WTC11 (cell line): Measurements from ENCODE around the gene KCNC3. TPM values are rescaled to one million over a fixed set of nuclear protein-coding genes. Genes with fewer than 3 reads are reported as not detected.

Experiments
- ATF1 ChIP-seq: sonication (generic); formaldehyde crosslinking; IDR thresholded peaks from 2 replicates; pipeline ENCODE4 v1.8.1; 2023; ENCODE audit warnings: mild to moderate bottlenecking, moderate library complexity, missing genetic modification reagents
- CBFB ChIP-seq: sonication (generic); formaldehyde crosslinking; IDR thresholded peaks from 2 replicates; pipeline ENCODE4 v1.8.1; 2022; ENCODE audit warnings: mild to moderate bottlenecking, low read depth, missing genetic modification reagents
- CREB1 ChIP-seq: sonication (generic); formaldehyde crosslinking; IDR thresholded peaks from 2 replicates; pipeline ENCODE4 v1.8.0; 2023; ENCODE audit warnings: mild to moderate bottlenecking, missing genetic modification reagents
- ELF4 ChIP-seq: sonication (generic); formaldehyde crosslinking; IDR thresholded peaks from 2 replicates; pipeline ENCODE4 v1.8.1; 2022; ENCODE audit warnings: low read depth, mild to moderate bottlenecking, moderate library complexity, missing genetic modification reagents
- ESRRA ChIP-seq: sonication (generic); formaldehyde crosslinking; IDR thresholded peaks from 2 replicates; pipeline ENCODE4 v1.8.1; 2022; ENCODE audit warnings: mild to moderate bottlenecking, missing genetic modification reagents, borderline replicate concordance
- FOXJ3 ChIP-seq: sonication (generic); formaldehyde crosslinking; IDR thresholded peaks from 2 replicates; pipeline ENCODE4 v1.9.0; 2021; ENCODE audit warnings: missing genetic modification reagents, mild to moderate bottlenecking, borderline replicate concordance
- FOXP1 ChIP-seq: sonication (generic); formaldehyde crosslinking; IDR thresholded peaks from 2 replicates; pipeline ENCODE4 v1.8.0; 2022; ENCODE audit warnings: missing genetic modification reagents, mild to moderate bottlenecking, moderate library complexity, borderline replicate concordance
- GTF2I ChIP-seq: fragments of 250-450 bp; sonication (Bioruptor Pico); conservative IDR thresholded peaks from 2 replicates; pipeline ENCODE4 v1.4.0; 2021; ENCODE audit warnings: mild to moderate bottlenecking
- IRF2 ChIP-seq: sonication (generic); formaldehyde crosslinking; IDR thresholded peaks from 2 replicates; pipeline ENCODE4 v1.8.0; 2022; ENCODE audit warnings: low read depth, missing genetic modification reagents, borderline replicate concordance
- JAZF1 ChIP-seq: fragments of 250-450 bp; sonication (Bioruptor Pico); IDR thresholded peaks from 2 replicates; pipeline ENCODE4 v1.9.0; 2021; ENCODE audit warnings: moderate library complexity, mild to moderate bottlenecking, inconsistent platforms
- JUN ChIP-seq: sonication (generic); formaldehyde crosslinking; IDR thresholded peaks from 2 replicates; pipeline ENCODE4 v1.8.0; 2023; ENCODE audit warnings: mild to moderate bottlenecking, missing genetic modification reagents
- NFATC4 ChIP-seq: fragments of 250-450 bp; sonication (Bioruptor Pico); IDR thresholded peaks from 2 replicates; pipeline ENCODE4 v1.9.0; 2021; ENCODE audit warnings: mild to moderate bottlenecking
- NFYB ChIP-seq: sonication (generic); formaldehyde crosslinking; conservative IDR thresholded peaks from 2 replicates; pipeline ENCODE4 v1.8.0; 2022; ENCODE audit warnings: low read depth, missing genetic modification reagents
- NR2C2 ChIP-seq: sonication (generic); formaldehyde crosslinking; IDR thresholded peaks from 2 replicates; pipeline ENCODE4 v1.8.0; 2022; ENCODE audit warnings: mild to moderate bottlenecking, missing genetic modification reagents
- RELA ChIP-seq: sonication (generic); formaldehyde crosslinking; IDR thresholded peaks from 2 replicates; pipeline ENCODE4 v1.8.1; 2022; ENCODE audit warnings: missing genetic modification reagents, mild to moderate bottlenecking, borderline replicate concordance
- SOX15 ChIP-seq: fragments of 250-450 bp; sonication (Bioruptor Pico); IDR thresholded peaks from 2 replicates; pipeline ENCODE4 v1.9.0; 2021; ENCODE audit warnings: mild to moderate bottlenecking
- TP53 ChIP-seq: sonication (generic); formaldehyde crosslinking; IDR thresholded peaks from 2 replicates; pipeline ENCODE4 v1.8.1; 2023; ENCODE audit warnings: mild to moderate bottlenecking, missing genetic modification reagents
- ZNF121 ChIP-seq: sonication (generic); formaldehyde crosslinking; IDR thresholded peaks from 2 replicates; pipeline ENCODE4 v1.8.0; 2023; ENCODE audit warnings: missing genetic modification reagents
- ZNF138 ChIP-seq: sonication (generic); formaldehyde crosslinking; conservative IDR thresholded peaks from 2 replicates; pipeline ENCODE4 v1.8.1; 2022; ENCODE audit warnings: mild to moderate bottlenecking, moderate library complexity, missing genetic modification reagents
- ZNF219 ChIP-seq: sonication (generic); formaldehyde crosslinking; IDR thresholded peaks from 2 replicates; pipeline ENCODE4 v1.8.0; 2023; ENCODE audit warnings: missing genetic modification reagents, mild to moderate bottlenecking, borderline replicate concordance
- ZNF263 ChIP-seq: sonication (generic); formaldehyde crosslinking; IDR thresholded peaks from 2 replicates; pipeline ENCODE4 v1.8.1; 2022; ENCODE audit warnings: low read depth, mild to moderate bottlenecking, moderate library complexity, missing genetic modification reagents
- ZNF396 ChIP-seq: fragments of 250-450 bp; sonication (Bioruptor Pico); IDR thresholded peaks from 2 replicates; pipeline ENCODE4 v1.8.0; 2021; ENCODE audit warnings: mild to moderate bottlenecking, moderate library complexity, borderline replicate concordance
- ZNF416 ChIP-seq: fragments of 250-450 bp; sonication (Bioruptor Pico); IDR thresholded peaks from 2 replicates; pipeline ENCODE4 v1.9.0; 2021; ENCODE audit warnings: mild to moderate bottlenecking, inconsistent platforms
- ZNF423 ChIP-seq: fragments of 250-450 bp; sonication (Bioruptor Pico); IDR thresholded peaks from 2 replicates; pipeline ENCODE4 v2.1.2; 2022; ENCODE audit warnings: mild to moderate bottlenecking, moderate library complexity
- total RNA-seq: library from RNA; stranded (reverse); gene quantifications from 3 replicates; pipeline ENCODE4 v1.2.3, GENCODE V29; 2021
- TF ChIP-seq, protein P1 (sequence below): sonication (generic); formaldehyde crosslinking; IDR thresholded peaks from 2 replicates; pipeline ENCODE4 v1.8.1; 2023; ENCODE audit warnings: mild to moderate bottlenecking, moderate library complexity, missing genetic modification reagents
- TF ChIP-seq, protein P2 (sequence below): fragments of 250-450 bp; sonication (Bioruptor Pico); IDR thresholded peaks from 2 replicates; pipeline ENCODE4 v1.9.0; 2021; ENCODE audit warnings: moderate library complexity, mild to moderate bottlenecking, inconsistent platforms, borderline replicate concordance
- TF ChIP-seq, protein P3 (sequence below): sonication (generic); formaldehyde crosslinking; IDR thresholded peaks from 2 replicates; pipeline ENCODE4 v1.8.0; 2023; ENCODE audit warnings: missing genetic modification reagents, mild to moderate bottlenecking, borderline replicate concordance
- TF ChIP-seq, protein P4 (sequence below): sonication (generic); formaldehyde crosslinking; IDR thresholded peaks from 2 replicates; pipeline ENCODE4 v1.8.0; 2022; ENCODE audit warnings: mild to moderate bottlenecking, missing genetic modification reagents
- TF ChIP-seq, protein P5 (sequence below): sonication (generic); formaldehyde crosslinking; IDR thresholded peaks from 2 replicates; pipeline ENCODE4 v1.8.1; 2022; ENCODE audit warnings: mild to moderate bottlenecking, missing genetic modification reagents, moderate library complexity, borderline replicate concordance
- TF ChIP-seq, protein P6 (sequence below): sonication (generic); formaldehyde crosslinking; IDR thresholded peaks from 2 replicates; pipeline ENCODE4 v1.8.1; 2022; ENCODE audit warnings: mild to moderate bottlenecking, moderate library complexity, missing genetic modification reagents

The KCNC3 gene
- total RNA-seq, 1 experiment from 2014 or later = 8.5 TPM

DNA sequence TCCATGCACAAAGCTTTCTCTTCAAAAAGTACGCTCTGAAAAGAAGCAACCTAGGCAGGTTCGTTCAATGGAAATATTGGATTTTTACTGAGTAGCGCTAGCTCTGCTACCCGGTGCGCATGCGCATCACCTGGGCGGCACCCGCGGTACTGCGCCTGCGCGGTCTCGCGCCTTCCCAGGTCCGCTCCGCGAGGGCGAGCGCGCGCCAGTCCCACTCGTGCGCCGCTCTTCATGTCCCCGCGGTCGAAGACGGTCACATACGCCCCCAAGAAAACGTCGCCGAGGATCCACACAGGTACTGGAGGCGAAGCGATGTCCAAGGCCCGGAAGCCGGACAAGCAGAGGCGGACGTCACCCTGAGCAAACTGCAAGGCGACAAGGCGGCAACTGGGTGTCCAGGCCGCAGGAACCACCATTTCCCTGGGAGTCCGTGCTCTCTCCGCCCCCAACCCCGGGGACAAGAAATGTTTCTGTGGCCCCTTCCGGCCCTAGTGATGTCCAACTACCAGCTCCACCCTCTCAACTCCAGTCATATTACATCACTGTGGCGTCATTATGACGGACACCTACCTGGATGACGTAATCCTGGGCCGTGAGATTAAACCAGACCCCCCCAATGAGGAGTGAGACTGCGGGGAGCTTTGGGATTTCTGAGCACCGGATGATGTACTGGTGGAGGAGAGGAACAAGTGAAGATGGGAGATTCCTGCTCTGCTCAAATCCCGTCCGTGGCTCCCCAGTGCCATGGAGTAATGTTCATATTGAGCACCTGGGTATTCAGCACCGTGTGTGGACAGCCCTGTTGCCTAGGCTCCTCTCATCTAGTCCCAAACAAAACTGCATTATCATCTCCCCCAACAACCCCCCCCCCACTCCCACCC, 4.8 kb upstream of the KCNC3 start (continued):
- TF ChIP-seq, protein P1, sequence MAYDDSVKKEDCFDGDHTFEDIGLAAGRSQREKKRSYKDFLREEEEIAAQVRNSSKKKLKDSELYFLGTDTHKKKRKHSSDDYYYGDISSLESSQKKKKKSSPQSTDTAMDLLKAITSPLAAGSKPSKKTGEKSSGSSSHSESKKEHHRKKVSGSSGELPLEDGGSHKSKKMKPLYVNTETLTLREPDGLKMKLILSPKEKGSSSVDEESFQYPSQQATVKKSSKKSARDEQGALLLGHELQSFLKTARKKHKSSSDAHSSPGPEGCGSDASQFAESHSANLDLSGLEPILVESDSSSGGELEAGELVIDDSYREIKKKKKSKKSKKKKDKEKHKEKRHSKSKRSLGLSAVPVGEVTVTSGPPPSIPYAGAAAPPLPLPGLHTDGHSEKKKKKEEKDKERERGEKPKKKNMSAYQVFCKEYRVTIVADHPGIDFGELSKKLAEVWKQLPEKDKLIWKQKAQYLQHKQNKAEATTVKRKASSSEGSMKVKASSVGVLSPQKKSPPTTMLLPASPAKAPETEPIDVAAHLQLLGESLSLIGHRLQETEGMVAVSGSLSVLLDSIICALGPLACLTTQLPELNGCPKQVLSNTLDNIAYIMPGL (CRISPR knock-in tag) = no peak
- peak; percentile 88; the same call in 1 of the 2 replicates for TF ChIP-seq JUN (CRISPR knock-in tag)
- TF ChIP-seq, protein P2, sequence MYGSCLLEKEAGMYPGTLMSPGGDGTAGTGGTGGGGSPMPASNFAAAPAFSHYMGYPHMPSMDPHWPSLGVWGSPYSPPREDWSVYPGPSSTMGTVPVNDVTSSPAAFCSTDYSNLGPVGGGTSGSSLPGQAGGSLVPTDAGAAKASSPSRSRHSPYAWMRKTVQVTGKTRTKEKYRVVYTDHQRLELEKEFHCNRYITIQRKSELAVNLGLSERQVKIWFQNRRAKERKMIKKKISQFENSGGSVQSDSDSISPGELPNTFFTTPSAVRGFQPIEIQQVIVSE = no peak
- TF ChIP-seq ZNF416 (CRISPR knock-in tag) = 0 out of 2 replicates have a peak, but pooled peaks have one; percentile 36
- no peak for TF ChIP-seq ZNF396 (CRISPR knock-in tag)
- no peak for TF ChIP-seq CBFB (CRISPR knock-in tag)
- TF ChIP-seq NFATC4 (CRISPR knock-in tag) = no peak
- no peak; the same call in 1 of the 2 replicates for TF ChIP-seq TP53 (CRISPR knock-in tag)
- TF ChIP-seq NR2C2 (CRISPR knock-in tag) = 0 out of 2 replicates have a peak, but pooled peaks have one; percentile 23
- peak; percentile 75; the same call in 1 of the 2 replicates for TF ChIP-seq CREB1 (CRISPR knock-in tag)
- TF ChIP-seq, protein P3, sequence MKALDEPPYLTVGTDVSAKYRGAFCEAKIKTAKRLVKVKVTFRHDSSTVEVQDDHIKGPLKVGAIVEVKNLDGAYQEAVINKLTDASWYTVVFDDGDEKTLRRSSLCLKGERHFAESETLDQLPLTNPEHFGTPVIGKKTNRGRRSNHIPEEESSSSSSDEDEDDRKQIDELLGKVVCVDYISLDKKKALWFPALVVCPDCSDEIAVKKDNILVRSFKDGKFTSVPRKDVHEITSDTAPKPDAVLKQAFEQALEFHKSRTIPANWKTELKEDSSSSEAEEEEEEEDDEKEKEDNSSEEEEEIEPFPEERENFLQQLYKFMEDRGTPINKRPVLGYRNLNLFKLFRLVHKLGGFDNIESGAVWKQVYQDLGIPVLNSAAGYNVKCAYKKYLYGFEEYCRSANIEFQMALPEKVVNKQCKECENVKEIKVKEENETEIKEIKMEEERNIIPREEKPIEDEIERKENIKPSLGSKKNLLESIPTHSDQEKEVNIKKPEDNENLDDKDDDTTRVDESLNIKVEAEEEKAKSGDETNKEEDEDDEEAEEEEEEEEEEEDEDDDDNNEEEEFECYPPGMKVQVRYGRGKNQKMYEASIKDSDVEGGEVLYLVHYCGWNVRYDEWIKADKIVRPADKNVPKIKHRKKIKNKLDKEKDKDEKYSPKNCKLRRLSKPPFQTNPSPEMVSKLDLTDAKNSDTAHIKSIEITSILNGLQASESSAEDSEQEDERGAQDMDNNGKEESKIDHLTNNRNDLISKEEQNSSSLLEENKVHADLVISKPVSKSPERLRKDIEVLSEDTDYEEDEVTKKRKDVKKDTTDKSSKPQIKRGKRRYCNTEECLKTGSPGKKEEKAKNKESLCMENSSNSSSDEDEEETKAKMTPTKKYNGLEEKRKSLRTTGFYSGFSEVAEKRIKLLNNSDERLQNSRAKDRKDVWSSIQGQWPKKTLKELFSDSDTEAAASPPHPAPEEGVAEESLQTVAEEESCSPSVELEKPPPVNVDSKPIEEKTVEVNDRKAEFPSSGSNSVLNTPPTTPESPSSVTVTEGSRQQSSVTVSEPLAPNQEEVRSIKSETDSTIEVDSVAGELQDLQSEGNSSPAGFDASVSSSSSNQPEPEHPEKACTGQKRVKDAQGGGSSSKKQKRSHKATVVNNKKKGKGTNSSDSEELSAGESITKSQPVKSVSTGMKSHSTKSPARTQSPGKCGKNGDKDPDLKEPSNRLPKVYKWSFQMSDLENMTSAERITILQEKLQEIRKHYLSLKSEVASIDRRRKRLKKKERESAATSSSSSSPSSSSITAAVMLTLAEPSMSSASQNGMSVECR (CRISPR knock-in tag) = peak; percentile 67; the same call in 1 of the 2 replicates
- 0 out of 2 replicates have a peak, but pooled peaks have one; percentile 48 for TF ChIP-seq IRF2 (CRISPR knock-in tag)
- TF ChIP-seq, protein P4, sequence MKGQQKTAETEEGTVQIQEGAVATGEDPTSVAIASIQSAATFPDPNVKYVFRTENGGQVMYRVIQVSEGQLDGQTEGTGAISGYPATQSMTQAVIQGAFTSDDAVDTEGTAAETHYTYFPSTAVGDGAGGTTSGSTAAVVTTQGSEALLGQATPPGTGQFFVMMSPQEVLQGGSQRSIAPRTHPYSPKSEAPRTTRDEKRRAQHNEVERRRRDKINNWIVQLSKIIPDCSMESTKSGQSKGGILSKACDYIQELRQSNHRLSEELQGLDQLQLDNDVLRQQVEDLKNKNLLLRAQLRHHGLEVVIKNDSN (CRISPR knock-in tag) = 0 out of 2 replicates have a peak, but pooled peaks have one; percentile 17
- TF ChIP-seq FOXJ3 = no peak
- TF ChIP-seq FOXP1 (CRISPR knock-in tag) = peak; percentile 98
- TF ChIP-seq SOX15 (CRISPR knock-in tag) = no peak
- no peak for TF ChIP-seq JAZF1 (CRISPR knock-in tag)
- TF ChIP-seq, protein P5, sequence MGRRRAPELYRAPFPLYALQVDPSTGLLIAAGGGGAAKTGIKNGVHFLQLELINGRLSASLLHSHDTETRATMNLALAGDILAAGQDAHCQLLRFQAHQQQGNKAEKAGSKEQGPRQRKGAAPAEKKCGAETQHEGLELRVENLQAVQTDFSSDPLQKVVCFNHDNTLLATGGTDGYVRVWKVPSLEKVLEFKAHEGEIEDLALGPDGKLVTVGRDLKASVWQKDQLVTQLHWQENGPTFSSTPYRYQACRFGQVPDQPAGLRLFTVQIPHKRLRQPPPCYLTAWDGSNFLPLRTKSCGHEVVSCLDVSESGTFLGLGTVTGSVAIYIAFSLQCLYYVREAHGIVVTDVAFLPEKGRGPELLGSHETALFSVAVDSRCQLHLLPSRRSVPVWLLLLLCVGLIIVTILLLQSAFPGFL (CRISPR knock-in tag) = peak; percentile 86; the same call in 1 of the 2 replicates
- no peak for TF ChIP-seq ZNF423 (CRISPR knock-in tag)
- TF ChIP-seq, protein P6, sequence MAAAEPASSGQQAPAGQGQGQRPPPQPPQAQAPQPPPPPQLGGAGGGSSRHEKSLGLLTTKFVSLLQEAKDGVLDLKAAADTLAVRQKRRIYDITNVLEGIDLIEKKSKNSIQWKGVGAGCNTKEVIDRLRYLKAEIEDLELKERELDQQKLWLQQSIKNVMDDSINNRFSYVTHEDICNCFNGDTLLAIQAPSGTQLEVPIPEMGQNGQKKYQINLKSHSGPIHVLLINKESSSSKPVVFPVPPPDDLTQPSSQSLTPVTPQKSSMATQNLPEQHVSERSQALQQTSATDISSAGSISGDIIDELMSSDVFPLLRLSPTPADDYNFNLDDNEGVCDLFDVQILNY (CRISPR knock-in tag) = no peak
- TF ChIP-seq ZNF263 (CRISPR knock-in tag) = no peak
- TF ChIP-seq ZNF138 (CRISPR knock-in tag) = no peak
- TF ChIP-seq ATF1 (CRISPR knock-in tag) = 0 out of 2 replicates have a peak, but pooled peaks have one; percentile 69
- TF ChIP-seq RELA (CRISPR knock-in tag) = peak; percentile 81; the same call in 1 of the 2 replicates
- TF ChIP-seq ZNF219 (CRISPR knock-in tag) = no peak
- TF ChIP-seq ELF4 (CRISPR knock-in tag) = no peak
- TF ChIP-seq ZNF121 (CRISPR knock-in tag) = no peak
- no peak for TF ChIP-seq GTF2I (CRISPR knock-in tag)
- peak; percentile 85; the same call in 1 of the 2 replicates for TF ChIP-seq ESRRA (CRISPR knock-in tag)
- peak; percentile 18; the same call in 1 of the 2 replicates for TF ChIP-seq NFYB (CRISPR knock-in tag)
